ENCODE data around the gene PRR5.
"Not testable (repeated sequence)": the region's sequence is repeated elsewhere in the genome, so short reads cannot be mapped to it uniquely, and the experiment has no call there.

The PRR5 gene

GRCh38 chr22:44737406-44738346, 35.7 kb downstream of the PRR5 start:
- no peak for DNase-seq

- DNase-seq, result no peak
Observed at GRCh38 chr22:44738347-44738715, 36.3 kb downstream of the PRR5 start.

GRCh38 chr22:44739024-44739423, 37.0 kb downstream of the PRR5 start:
- no peak for DNase-seq

- not testable (repeated sequence) for DNase-seq
Observed at GRCh38 chr22:44739666-44740065, 37.7 kb downstream of the PRR5 start.

- no peak for DNase-seq
Observed at GRCh38 chr22:44740307-44740706, 38.3 kb downstream of the PRR5 start.

GRCh38 chr22:44741929-44742328, 39.9 kb downstream of the PRR5 start:
- DNase-seq, result no peak

GRCh38 chr22:44743247-44743646, 41.2 kb downstream of the PRR5 start:
- DNase-seq, result no peak

GRCh38 chr22:44743804-44744211, 41.8 kb downstream of the PRR5 start:
- DNase-seq, result no peak

GRCh38 chr22:44745853-44746789, 44.1 kb downstream of the PRR5 start:
- no peak for DNase-seq

- not testable (repeated sequence) for DNase-seq
Observed at GRCh38 chr22:44747784-44748127, 45.8 kb downstream of the PRR5 start.

- DNase-seq, result no peak
Observed at GRCh38 chr22:44748524-44748923, 46.5 kb downstream of the PRR5 start.

- no peak for DNase-seq
Observed at GRCh38 chr22:44750481-44750880, 48.5 kb downstream of the PRR5 start.

- DNase-seq, result peak; percentile 20
Observed at GRCh38 chr22:44752285-44753188, 50.5 kb downstream of the PRR5 start, which contains the start of gene ARHGAP8. Gene ARHGAP8, plus strand, starts transcription at chr22:44752575. Its CDS starts 33,953 bp downstream, at chr22:44786528.

- DNase-seq, result no peak
Observed at GRCh38 chr22:44753189-44754042, 51.4 kb downstream of the PRR5 start.

GRCh38 chr22:44754998-44755397, 53.0 kb downstream of the PRR5 start:
- no peak for DNase-seq

- no peak for DNase-seq
Observed at GRCh38 chr22:44755417-44755816, 53.4 kb downstream of the PRR5 start.

- DNase-seq, result no peak
Observed at GRCh38 chr22:44755956-44756361, 54.0 kb downstream of the PRR5 start.

GRCh38 chr22:44758344-44758973, 56.5 kb downstream of the PRR5 start:
- DNase-seq, result no peak

- no peak for DNase-seq
Observed at GRCh38 chr22:44759001-44759400, 57.0 kb downstream of the PRR5 start.

GRCh38 chr22:44759430-44760310, 57.7 kb downstream of the PRR5 start:
- no peak for DNase-seq

Measured in CD4-positive, alpha-beta T cell treated with Interleukin-12 subunit alpha and Interleukin-12 subunit beta, for 1 hour (primary cell).